ENCODE data around the gene LUZP1.
A peak's percentile ranks its signal among the peaks of the same experiment; 100 is the strongest.

LUZP1 gene

GRCh38 chr1:23188434-23188884 lies 19.8 kb upstream of the LUZP1 start:
- DNase-seq (ENCODE audit: low spot score) = no peak

- DNase-seq (ENCODE audit: low spot score) = no peak
Measured at GRCh38 chr1:23187637-23188036, 19.0 kb upstream of the LUZP1 start.

- no peak for DNase-seq (ENCODE audit: low spot score)
Measured at GRCh38 chr1:23185381-23185780, 16.7 kb upstream of the LUZP1 start.

- peak; percentile 70 for DNase-seq (ENCODE audit: low spot score)
Measured at GRCh38 chr1:23184212-23184934, 15.7 kb upstream of the LUZP1 start.

GRCh38 chr1:23179862-23180261 lies 11.2 kb upstream of the LUZP1 start:
- no peak for DNase-seq (ENCODE audit: low spot score)

- no peak for DNase-seq (ENCODE audit: low spot score)
Measured at GRCh38 chr1:23178950-23179349, 10.3 kb upstream of the LUZP1 start.

GRCh38 chr1:23178414-23178813 lies 9.8 kb upstream of the LUZP1 start:
- DNase-seq (ENCODE audit: low spot score) = no peak

GRCh38 chr1:23177438-23178380 lies 9.1 kb upstream of the LUZP1 start:
- peak; percentile 88 for DNase-seq (ENCODE audit: low spot score)

GRCh38 chr1:23177031-23177430 lies 8.4 kb upstream of the LUZP1 start:
- DNase-seq (ENCODE audit: low spot score) = no peak

GRCh38 chr1:23174426-23175110 lies 5.9 kb upstream of the LUZP1 start:
- DNase-seq (ENCODE audit: low spot score) = no peak

GRCh38 chr1:23171181-23171755 lies 2.6 kb upstream of the LUZP1 start:
- DNase-seq (ENCODE audit: low spot score) = no peak

- DNase-seq (ENCODE audit: low spot score) = no peak
Measured at GRCh38 chr1:23169727-23170335, 1.2 kb upstream of the LUZP1 start.

- DNase-seq (ENCODE audit: low spot score) = no peak
Measured at GRCh38 chr1:23169195-23169575, 529 bp upstream of the LUZP1 start.

GRCh38 chr1:23168079-23168444 lies 594 bp downstream of the LUZP1 start:
- DNase-seq (ENCODE audit: low spot score) = no peak

GRCh38 chr1:23167353-23168078 lies 1.1 kb downstream of the LUZP1 start:
- peak; percentile 75 for DNase-seq (ENCODE audit: low spot score)

GRCh38 chr1:23166854-23167253 lies 1.8 kb downstream of the LUZP1 start:
- DNase-seq (ENCODE audit: low spot score) = no peak

- DNase-seq (ENCODE audit: low spot score) = no peak
Measured at GRCh38 chr1:23163395-23163794, 5.3 kb downstream of the LUZP1 start.

- no peak for DNase-seq (ENCODE audit: low spot score)
Measured at GRCh38 chr1:23159963-23160877, 8.4 kb downstream of the LUZP1 start.

GRCh38 chr1:23156940-23157339 lies 11.7 kb downstream of the LUZP1 start:
- no peak for DNase-seq (ENCODE audit: low spot score)
